Left cardiac atrium (tissue), 4 donors: ENCODE results near the gene MSLN. TPM values are rescaled to one million over a fixed set of nuclear protein-coding genes. Genes with fewer than 3 reads are reported as not detected.
A peak's percentile ranks its signal among the peaks of the same experiment; 100 is the strongest.
"Not testable (repeated sequence)": the region's sequence is repeated elsewhere in the genome, so short reads cannot be mapped to it uniquely, and the experiment has no call there.

ENCODE experiments used
- ATAC-seq, 2 donors: fragments of 200-7000 bp; cut with Tn5 transposase; one replicate each; pipeline ENCODE4 v1.9.1; 2020; ENCODE audit warnings: mild to moderate bottlenecking in 2 of 2, moderate library complexity in 2 of 2
- DNase-seq: peaks from one replicate; pipeline ENCODE4 v3.0.0-alpha.2; 2020
- intact Hi-C, 2 donors: fragments of 100-400 bp; cut with DNase I; formaldehyde crosslinking; loops; one replicate each; pipeline versions ENCODE4 v1.14.1 to v1.15.1; 2022 to 2023
- total RNA-seq, 2 donors: library from RNA; stranded (reverse); fragmentation: NEBNext Ultra II Directional; extraction: Animal tissue kit (Norgen Biotek cat#: 25700); gene quantifications; one replicate each; pipeline ENCODE4 v1.2.1, GENCODE V29; 2021
- donor health status: DM: no; HTN: yes; CAD: no.
- donor health status: DM: no; HTN: yes; CAD: no; lungs with severe emphysema.
- donor health status: DM: yes; HTN: yes; CAD: no.
- donor health status: Dilated cardiomyopathy.

MSLN gene
- total RNA-seq, 2 donors from 2014 or later, result 12.6 to 13.0 TPM

DNA sequence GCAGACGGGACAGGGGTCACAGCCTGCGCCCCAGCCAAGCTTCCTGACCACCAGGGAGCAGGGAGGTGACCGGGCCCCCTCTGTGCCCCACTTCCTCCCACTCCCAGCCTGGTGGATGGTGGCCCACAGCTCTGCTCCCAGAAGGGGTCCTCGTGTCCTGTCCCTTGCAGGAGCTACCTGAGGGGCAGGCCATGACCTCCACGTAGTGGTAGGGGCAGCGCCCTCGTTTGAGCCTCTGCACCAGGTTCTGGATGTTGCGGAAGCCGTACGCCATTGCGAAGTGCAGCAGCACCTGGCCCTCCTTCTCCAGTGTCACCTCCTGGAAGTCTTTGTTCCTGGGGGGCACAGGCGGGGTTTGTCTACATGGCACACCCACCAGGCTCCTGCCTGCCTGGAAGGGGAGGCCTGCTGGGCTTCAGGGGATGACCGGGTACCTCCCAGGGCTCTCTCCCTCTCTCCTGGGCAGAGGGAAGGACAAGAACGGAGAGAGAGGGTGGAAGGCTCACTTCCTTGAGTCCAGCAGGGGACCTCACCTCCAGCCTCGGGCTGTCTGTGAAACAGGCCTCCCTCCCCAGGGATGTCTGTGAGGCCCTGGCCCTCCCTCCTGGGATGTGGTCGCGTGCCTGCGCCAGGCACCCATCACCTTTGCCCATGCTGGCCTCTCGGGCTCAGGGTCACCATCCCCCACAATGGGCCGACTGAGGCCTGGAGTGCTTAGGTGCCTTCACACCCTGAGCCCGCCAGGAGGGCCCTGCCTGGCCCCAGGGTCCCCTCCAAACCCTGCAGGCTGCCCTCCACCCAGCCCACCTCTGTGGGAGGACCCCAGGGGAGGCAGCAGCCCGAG is 29.6 kb upstream of the MSLN start:
- intact Hi-C loops, result no loop called here
- no peak for ATAC-seq

DNA sequence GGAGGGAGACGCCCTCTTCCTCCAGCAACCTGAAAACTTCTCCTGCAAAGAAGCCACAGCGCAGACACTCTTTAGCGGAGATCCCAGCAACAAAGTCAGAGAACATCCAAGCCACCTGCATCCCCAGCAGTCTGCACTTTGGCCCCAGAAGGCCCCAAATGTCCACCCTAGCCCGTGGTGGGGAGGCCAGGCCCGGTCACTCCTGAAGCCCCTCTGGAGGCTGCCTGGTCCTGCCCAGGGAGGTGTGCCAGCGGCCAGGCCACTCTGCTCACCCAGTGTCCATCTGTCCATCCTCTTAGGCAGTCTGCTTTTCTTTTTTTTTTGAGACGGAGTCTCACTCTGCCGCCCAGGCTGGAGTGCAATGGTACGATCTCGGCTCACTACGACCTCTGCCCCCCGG is 28.2 kb upstream of the MSLN start:
- ATAC-seq (no peak), DNase-seq (no peak)
- intact Hi-C loops, result no loop called here

More for the DNA sequence above, 29.6 kb upstream of the MSLN start:
- no peak for DNase-seq

DNA sequence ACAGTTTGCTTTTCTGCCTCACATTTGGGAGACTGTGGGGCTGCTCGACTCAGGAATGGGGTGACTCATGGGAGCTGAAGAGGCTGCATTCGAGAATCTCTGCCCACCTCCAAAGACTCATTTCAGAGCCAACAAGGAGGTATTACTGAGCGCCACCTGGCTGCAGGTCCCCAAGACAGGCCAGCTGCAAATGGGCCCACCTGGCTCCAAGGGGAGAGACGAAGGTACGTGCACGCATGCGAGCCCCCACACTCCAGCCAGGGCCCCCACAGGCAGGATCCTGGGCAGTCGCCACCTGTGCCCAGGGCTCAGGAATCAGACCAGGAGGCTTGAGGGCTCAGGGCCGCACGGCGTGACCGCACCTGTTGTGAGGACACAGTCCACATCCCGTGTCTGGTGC is 27.6 kb upstream of the MSLN start:
- intact Hi-C loops, result no loop called here
- DNase-seq, result no peak
- no peak for ATAC-seq

GRCh38 chr16:733382-734207 is 26.9 kb upstream of the MSLN start:
- intact Hi-C loops, result no loop called here
- no peak for ATAC-seq
- peak; percentile 8 for DNase-seq

- intact Hi-C loops, result no loop called here
- no peak for ATAC-seq
- DNase-seq, result peak; percentile 11
These were observed 26.1 kb upstream of the MSLN start for GRCh38 chr16:734208-734980.

GRCh38 chr16:734981-735881 is 25.3 kb upstream of the MSLN start:
- ATAC-seq (no peak), DNase-seq (peak; percentile 13)
- intact Hi-C loops, result no loop called here

DNA sequence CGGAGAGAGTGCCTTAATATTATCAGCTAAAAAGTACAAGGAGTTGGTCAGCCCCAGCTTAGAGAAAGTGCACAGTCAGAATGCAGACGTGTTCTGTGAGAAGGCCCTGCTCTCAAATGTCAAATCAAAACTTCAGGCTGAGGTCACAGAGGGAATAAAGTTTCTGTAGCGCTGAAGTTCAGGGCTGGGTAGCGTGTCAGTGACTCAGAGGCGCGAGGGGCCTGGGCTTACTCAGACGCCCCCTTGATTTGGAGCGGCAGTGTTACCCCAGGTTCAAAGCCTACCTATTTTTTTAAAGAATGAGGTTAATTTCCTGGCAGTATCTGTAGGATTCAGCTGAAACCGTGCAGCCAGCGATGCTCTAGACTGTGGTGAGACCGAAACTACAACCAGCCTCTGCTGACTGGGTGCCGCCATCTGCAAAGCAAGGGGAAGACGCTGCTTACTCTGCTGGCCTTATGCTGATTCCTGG is 24.5 kb upstream of the MSLN start:
- intact Hi-C loops, result no loop called here
- no peak for DNase-seq
- ATAC-seq, result no peak

GRCh38 chr16:736936-737481 is 23.5 kb upstream of the MSLN start:
- intact Hi-C loops, result no loop called here

DNA sequence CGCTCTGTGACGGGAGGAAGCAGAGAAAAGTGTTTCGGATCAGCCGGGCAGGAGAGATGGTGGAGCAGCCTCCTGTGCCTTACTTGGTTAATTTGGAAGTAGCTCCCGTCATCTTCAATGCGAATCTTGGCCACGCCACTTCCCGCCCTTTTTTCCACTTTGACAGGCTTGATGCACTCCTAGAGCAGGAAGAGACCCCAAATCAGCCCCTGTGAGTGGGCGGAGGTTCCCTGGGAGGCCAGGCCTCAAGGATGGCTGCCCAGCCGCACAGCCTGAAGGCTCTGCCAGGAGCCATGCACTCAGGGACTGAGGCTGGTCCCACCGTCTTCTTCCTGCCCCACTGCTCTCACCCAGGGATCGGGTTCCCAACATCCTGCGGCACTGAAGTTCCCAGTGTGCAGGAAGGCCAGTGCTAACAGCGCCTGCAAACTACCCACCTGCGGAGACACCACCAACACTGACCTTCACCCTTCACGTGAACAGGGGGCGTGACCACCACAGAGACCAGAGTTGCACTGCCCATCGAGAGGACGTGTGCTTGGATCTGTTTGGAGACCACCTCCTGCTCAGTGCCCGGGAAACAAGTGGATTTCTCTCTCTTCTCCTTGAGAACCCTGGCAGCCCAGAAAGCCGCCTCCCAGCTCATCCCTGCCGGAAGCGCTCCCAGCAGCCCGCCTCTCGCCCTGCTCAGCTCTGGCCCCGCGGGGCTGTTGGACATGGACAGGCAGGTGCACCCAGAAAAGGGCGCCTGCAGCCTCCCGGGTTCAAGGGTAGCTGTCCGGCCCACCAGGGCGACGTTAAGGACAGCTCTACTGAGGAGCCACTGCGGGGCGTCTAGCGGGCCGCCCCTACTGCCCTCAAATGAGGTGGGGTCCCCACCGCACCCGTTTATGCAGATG is 20.7 kb upstream of the MSLN start:
- intact Hi-C loops, result no loop called here
- peak in 1 of 2 donors; percentile 3 for ATAC-seq

More at GRCh38 chr16:736936-737481, 23.5 kb upstream of the MSLN start:
- ATAC-seq, result no peak
- DNase-seq, result no peak

DNA sequence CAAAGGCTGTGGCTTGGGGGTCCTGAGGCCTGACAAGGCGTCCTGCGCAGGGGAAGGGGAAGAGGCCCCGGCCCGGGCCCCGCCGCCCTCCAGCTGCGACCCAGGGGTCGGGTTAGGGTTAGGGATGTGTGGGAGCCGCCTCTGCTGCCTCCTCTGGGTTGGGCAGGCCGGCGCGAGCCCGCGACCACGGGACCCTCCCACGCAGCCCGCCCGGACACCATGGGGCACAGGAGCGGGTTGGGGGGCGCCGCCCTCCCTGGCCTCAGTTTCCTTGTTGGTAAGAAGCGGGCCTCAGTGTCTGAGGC is 20.1 kb upstream of the MSLN start:
- ATAC-seq, result peak; percentile 14 to 25
- intact Hi-C loops, result no loop called here
- no peak for DNase-seq

More for the DNA sequence above, 20.7 kb upstream of the MSLN start:
- DNase-seq, result no peak

DNA sequence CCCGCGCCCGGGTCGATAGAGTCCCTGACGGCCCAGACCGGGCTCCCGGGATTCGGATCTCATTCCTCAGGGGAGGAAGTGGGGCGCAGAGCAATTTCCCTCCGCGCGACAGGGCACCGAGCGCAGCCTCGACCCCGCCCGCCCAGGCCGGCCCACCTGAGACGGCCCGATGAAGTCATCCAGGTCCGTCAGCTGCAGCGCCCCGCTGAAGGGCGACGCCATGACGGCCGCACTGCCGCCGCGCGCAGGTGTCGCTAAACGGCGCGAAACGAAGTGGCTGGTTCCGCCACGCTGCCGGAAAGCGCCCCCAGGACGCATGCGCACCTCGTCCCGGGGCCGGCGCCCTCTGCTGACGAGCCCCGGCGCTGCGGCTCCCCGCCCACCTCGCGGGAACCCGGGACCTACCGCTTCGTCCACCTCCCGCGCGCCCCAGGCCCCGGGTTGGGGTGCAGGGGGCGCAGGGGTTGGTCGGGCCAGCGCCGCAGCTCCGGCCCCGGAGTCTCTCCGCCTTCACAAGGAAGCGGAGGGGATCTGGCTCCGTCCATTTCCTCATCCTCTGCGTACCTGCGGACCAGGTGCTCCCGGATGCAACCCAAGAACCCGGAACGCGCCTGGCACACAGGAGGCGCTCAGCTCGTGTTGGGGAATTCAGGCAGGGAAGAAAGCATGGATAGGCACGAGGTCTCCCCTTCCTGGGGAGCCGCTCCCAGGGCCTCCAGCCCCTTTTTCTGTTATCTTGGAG is 19.6 kb upstream of the MSLN start, which contains the start of gene CIAO3:
CIAO3 (minus strand) TSS at position 234 of the 742 bp plus-strand sequence; CDS start at position 222, 12 bp downstream.
- ATAC-seq, result peak; percentile 93 to 96
- intact Hi-C loops, result no loop called here
- peak; percentile 91 for DNase-seq

- DNase-seq (no peak), ATAC-seq (no peak)
- intact Hi-C loops, result no loop called here
These were observed 18.4 kb upstream of the MSLN start for GRCh38 chr16:741986-742629.

DNA sequence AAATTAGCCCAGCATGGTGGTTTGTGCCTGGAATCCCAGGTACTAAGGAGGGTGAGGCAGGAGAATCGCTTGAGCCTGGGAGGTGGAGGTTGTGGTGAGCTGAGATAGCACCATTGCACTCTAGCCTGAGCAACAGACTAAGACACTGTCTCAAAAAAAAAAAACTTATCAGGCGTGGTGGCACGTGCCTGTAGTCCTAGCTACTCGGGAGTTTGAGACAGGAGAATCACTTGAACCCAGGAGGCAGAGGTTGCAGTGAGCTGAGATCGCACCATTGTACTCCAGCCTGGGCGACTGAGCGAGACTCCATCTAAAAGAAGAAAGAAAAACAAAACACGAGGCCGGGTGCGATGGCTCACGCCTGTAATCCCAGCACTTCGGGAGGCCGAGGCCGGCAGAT is 17.6 kb upstream of the MSLN start:
- DNase-seq, intact Hi-C loops, ATAC-seq: not testable (repeated sequence)

GRCh38 chr16:743794-744500 is 16.6 kb upstream of the MSLN start:
- intact Hi-C loops, result no loop called here
- ATAC-seq (no peak), DNase-seq (no peak)

DNA sequence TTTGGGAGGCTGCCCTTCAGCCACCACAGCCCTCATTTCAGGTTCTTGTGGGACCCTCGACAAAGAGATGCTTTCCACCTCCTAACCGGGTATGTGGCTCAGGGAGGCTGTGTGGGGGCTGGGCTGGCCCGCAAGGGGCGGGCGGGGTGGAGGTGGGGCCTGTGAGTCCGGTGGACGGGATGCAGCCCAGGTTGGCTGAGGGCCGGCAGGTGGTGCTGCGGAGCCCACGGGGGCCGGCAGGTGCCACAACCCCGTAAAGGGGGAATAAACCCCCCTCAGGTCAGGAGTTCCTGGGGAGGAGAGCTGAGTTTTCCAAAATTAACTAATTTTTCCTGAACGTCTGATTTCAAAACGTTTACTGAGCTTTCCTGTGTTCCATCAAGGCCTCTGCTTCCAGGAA is 14.8 kb upstream of the MSLN start:
- DNase-seq (no peak), ATAC-seq (peak in 1 of 2 donors; percentile 32)
- intact Hi-C loops, result no loop called here
